ENCODE measurements around the gene IL11.

The IL11 gene

GRCh38 chr19:55369653-55370304 lies 484 bp downstream of the IL11 start:
- Mint-ChIP-seq H3K9me3 (no peaks in the 10 kb centered on the region), H3K27me3 (ENCODE audit: low read depth) (peaks cover 48% of the 10 kb centered on the region), H3K27ac (peak overlapping the region; percentile 52), H3K4me3 (peak overlapping the region; percentile 38), H3K36me3 (ENCODE audit: low read depth) (no peaks in the 10 kb centered on the region), H3K4me1 (ENCODE audit: low read depth) (no peaks in the 10 kb centered on the region)
- no peak for DNase-seq (ENCODE audit: low spot score)

- peaks cover 48% of the 10 kb centered on the region for H3K27me3 Mint-ChIP-seq (ENCODE audit: low read depth)
- peak; percentile 29 for DNase-seq (ENCODE audit: low spot score)
- no peaks in the 10 kb centered on the region for H3K36me3 Mint-ChIP-seq (ENCODE audit: low read depth)
- no peak overlapping the region for H3K4me3 Mint-ChIP-seq
- H3K9me3 Mint-ChIP-seq: no peaks in the 10 kb centered on the region
- H3K4me1 Mint-ChIP-seq (ENCODE audit: low read depth): no peaks in the 10 kb centered on the region
- H3K27ac Mint-ChIP-seq: no peak overlapping the region
Measured at GRCh38 chr19:55368701-55369563, 1.3 kb downstream of the IL11 start.

- no peak for DNase-seq (ENCODE audit: low spot score)
- H3K27ac Mint-ChIP-seq: no peak overlapping the region
Measured at GRCh38 chr19:55368106-55368505, 2.2 kb downstream of the IL11 start.

GRCh38 chr19:55366790-55367189 lies 3.5 kb downstream of the IL11 start:
- no peak overlapping the region for H3K27ac Mint-ChIP-seq
- H3K36me3 Mint-ChIP-seq (ENCODE audit: low read depth): no peaks in the 10 kb centered on the region
- H3K4me1 Mint-ChIP-seq (ENCODE audit: low read depth): no peaks in the 10 kb centered on the region
- DNase-seq (ENCODE audit: low spot score): no peak
- H3K9me3 Mint-ChIP-seq: no peaks in the 10 kb centered on the region
- H3K27me3 Mint-ChIP-seq (ENCODE audit: low read depth): peaks cover 37% of the 10 kb centered on the region
- no peak overlapping the region for H3K4me3 Mint-ChIP-seq

More at GRCh38 chr19:55368106-55368505, 2.2 kb downstream of the IL11 start:
- Mint-ChIP-seq H3K27me3 (ENCODE audit: low read depth) (peaks cover 41% of the 10 kb centered on the region), H3K36me3 (ENCODE audit: low read depth) (no peaks in the 10 kb centered on the region), H3K4me1 (ENCODE audit: low read depth) (no peaks in the 10 kb centered on the region), H3K9me3 (no peaks in the 10 kb centered on the region), H3K4me3 (no peak overlapping the region)

- Mint-ChIP-seq H3K36me3 (ENCODE audit: low read depth) (no peaks in the 10 kb centered on the region), H3K9me3 (no peaks in the 10 kb centered on the region), H3K4me3 (no peak overlapping the region), H3K27me3 (ENCODE audit: low read depth) (peaks cover 29% of the 10 kb centered on the region), H3K27ac (no peak overlapping the region), H3K4me1 (ENCODE audit: low read depth) (no peaks in the 10 kb centered on the region)
- DNase-seq (ENCODE audit: low spot score): no peak
Measured at GRCh38 chr19:55365964-55366363, 4.3 kb downstream of the IL11 start.

- H3K4me3 Mint-ChIP-seq: no peak overlapping the region
Measured at GRCh38 chr19:55365245-55365644, 5.0 kb downstream of the IL11 start.

GRCh38 chr19:55362990-55363716 lies 7.1 kb downstream of the IL11 start, which contains the start of gene GARIN5B:
TSS of gene GARIN5B (minus strand) at chr19:55363260. CDS start at chr19:55363066, 194 bp downstream.
- H3K27ac Mint-ChIP-seq: no peak within 1 kb of the TSS

More at GRCh38 chr19:55365245-55365644, 5.0 kb downstream of the IL11 start:
- no peaks in the 10 kb centered on the region for H3K4me1 Mint-ChIP-seq (ENCODE audit: low read depth)
- no peaks in the 10 kb centered on the region for H3K36me3 Mint-ChIP-seq (ENCODE audit: low read depth)
- H3K9me3 Mint-ChIP-seq: no peaks in the 10 kb centered on the region
- no peak overlapping the region for H3K27ac Mint-ChIP-seq
- peaks cover 23% of the 10 kb centered on the region for H3K27me3 Mint-ChIP-seq (ENCODE audit: low read depth)
- DNase-seq (ENCODE audit: low spot score): no peak

GRCh38 chr19:55362174-55362989 lies 7.9 kb downstream of the IL11 start:
- H3K36me3 Mint-ChIP-seq (ENCODE audit: low read depth): no peaks in the 10 kb centered on the region

More at GRCh38 chr19:55362990-55363716, 7.1 kb downstream of the IL11 start, which contains the start of gene GARIN5B:
- Mint-ChIP-seq H3K36me3 (ENCODE audit: low read depth) (no peaks in the 10 kb centered on the region), H3K9me3 (no peaks in the 10 kb centered on the region), H3K27me3 (ENCODE audit: low read depth) (peaks cover 10% of the 10 kb centered on the region), H3K4me1 (ENCODE audit: low read depth) (no peaks in the 10 kb centered on the region), H3K4me3 (no peak within 1 kb of the TSS)
- no peak for DNase-seq (ENCODE audit: low spot score)

GRCh38 chr19:55360902-55361301 lies 9.4 kb downstream of the IL11 start:
- Mint-ChIP-seq H3K27me3 (ENCODE audit: low read depth) (peaks cover 14% of the 10 kb centered on the region), H3K4me3 (no peak overlapping the region), H3K27ac (no peak overlapping the region), H3K4me1 (ENCODE audit: low read depth) (no peaks in the 10 kb centered on the region), H3K9me3 (no peaks in the 10 kb centered on the region), H3K36me3 (ENCODE audit: low read depth) (no peaks in the 10 kb centered on the region)
- no peak for DNase-seq (ENCODE audit: low spot score)

More at GRCh38 chr19:55362174-55362989, 7.9 kb downstream of the IL11 start:
- H3K9me3 Mint-ChIP-seq: no peaks in the 10 kb centered on the region
- no peaks in the 10 kb centered on the region for H3K4me1 Mint-ChIP-seq (ENCODE audit: low read depth)
- no peak overlapping the region for H3K27ac Mint-ChIP-seq
- DNase-seq (ENCODE audit: low spot score): no peak
- peaks cover 6% of the 10 kb centered on the region for H3K27me3 Mint-ChIP-seq (ENCODE audit: low read depth)
- no peak overlapping the region for H3K4me3 Mint-ChIP-seq

GRCh38 chr19:55358943-55359908 lies 11.0 kb downstream of the IL11 start:
- no peak for DNase-seq (ENCODE audit: low spot score)
- Mint-ChIP-seq H3K27me3 (ENCODE audit: low read depth) (peaks cover 23% of the 10 kb centered on the region), H3K27ac (no peak overlapping the region), H3K36me3 (ENCODE audit: low read depth) (no peaks in the 10 kb centered on the region), H3K9me3 (no peaks in the 10 kb centered on the region), H3K4me3 (no peak overlapping the region), H3K4me1 (ENCODE audit: low read depth) (no peaks in the 10 kb centered on the region)

GRCh38 chr19:55358493-55358892 lies 11.8 kb downstream of the IL11 start:
- no peak for DNase-seq (ENCODE audit: low spot score)
- Mint-ChIP-seq H3K4me1 (ENCODE audit: low read depth) (no peaks in the 10 kb centered on the region), H3K27ac (no peak overlapping the region), H3K4me3 (no peak overlapping the region), H3K9me3 (no peaks in the 10 kb centered on the region), H3K27me3 (ENCODE audit: low read depth) (peaks cover 26% of the 10 kb centered on the region), H3K36me3 (ENCODE audit: low read depth) (no peaks in the 10 kb centered on the region)

GRCh38 chr19:55355213-55355821 lies 14.9 kb downstream of the IL11 start:
- peaks cover 51% of the 10 kb centered on the region for H3K27me3 Mint-ChIP-seq (ENCODE audit: low read depth)
- H3K4me3 Mint-ChIP-seq: no peak overlapping the region
- H3K36me3 Mint-ChIP-seq (ENCODE audit: low read depth): peaks cover 2% of the 10 kb centered on the region
- H3K27ac Mint-ChIP-seq: no peak overlapping the region
- peaks cover 17% of the 10 kb centered on the region for H3K4me1 Mint-ChIP-seq (ENCODE audit: low read depth)
- DNase-seq (ENCODE audit: low spot score): no peak
- no peaks in the 10 kb centered on the region for H3K9me3 Mint-ChIP-seq
